Right lobe of liver (tissue), 4 donors: ENCODE data around the gene BEGAIN.

Experiments used
- CTCF ChIP-seq, 4 donors: fragments of 200-600 bp in 3 of 4; fragments of 450-650 bp in 1 of 4; IDR thresholded peaks; one replicate each; pipeline versions ENCODE4 v1.5.1 to v1.8.0; 2016 to 2022; ENCODE audit warnings: antibody characterized with exemption in 4 of 4, mild to moderate bottlenecking in 2 of 4
- POLR2A ChIP-seq: fragments of 450-650 bp; IDR thresholded peaks from one replicate; pipeline ENCODE4 v1.6.1; 2017; ENCODE audit warnings: antibody characterized with exemption, mild to moderate bottlenecking
- donor health status: DM: no; HTN: no; CAD: no.
- donor health status: DM: no; HTN: no; CAD: no.
- donor health status: DM: no; HTN: yes; CAD: no.

- TF ChIP-seq CTCF (IDR thresholded peaks at IDR 0.05) (no peak), POLR2A (no peak)
Measured at GRCh38 chr14:100606687-100607610, 19.7 kb upstream of the BEGAIN start.
